ENCODE data around the gene COG6. TPM values are rescaled to one million over a fixed set of nuclear protein-coding genes. Genes with fewer than 3 reads are reported as not detected.

The COG6 gene
- total and polyA plus RNA-seq, 10 of the 15 experiments (the other 5 are each of a cell fraction or from before 2014, with no cell fraction given), result 4.5 to 29.8 (median 12.6) TPM

DNA sequence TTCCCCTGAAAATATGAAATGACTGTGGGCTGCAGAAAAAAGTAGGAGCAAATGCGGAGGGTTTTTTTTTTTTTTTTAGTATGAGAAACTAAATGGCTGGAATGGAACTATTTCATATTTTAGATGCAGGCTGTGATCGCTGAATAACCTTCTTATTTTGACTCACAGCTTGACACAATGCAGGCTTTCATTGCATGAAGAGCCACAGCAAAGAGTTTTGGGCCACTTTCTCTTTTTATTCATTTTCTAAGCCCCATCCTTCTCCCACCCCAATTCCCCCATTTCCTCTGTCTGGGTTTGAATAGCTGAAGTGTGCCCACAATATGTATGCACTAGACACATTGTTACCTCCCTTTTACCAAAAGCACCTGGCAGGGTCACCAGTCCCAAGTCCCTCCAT is 125.9 kb downstream of the COG6 start (continued):
- TF ChIP-seq RELB (IDR thresholded peaks at IDR 0.05; ENCODE audit: low read depth) (no peak), CHD1 (IDR thresholded peaks at IDR 0.05; ENCODE audit: low read depth, low read length) (no peak), NFYA (IDR thresholded peaks at IDR 0.05; ENCODE audit: borderline replicate concordance, low read depth, low read length) (no peak), BMI1 (IDR thresholded peaks at IDR 0.05; ENCODE audit: borderline replicate concordance) (no peak)
- TF ChIP-seq, protein P1, sequence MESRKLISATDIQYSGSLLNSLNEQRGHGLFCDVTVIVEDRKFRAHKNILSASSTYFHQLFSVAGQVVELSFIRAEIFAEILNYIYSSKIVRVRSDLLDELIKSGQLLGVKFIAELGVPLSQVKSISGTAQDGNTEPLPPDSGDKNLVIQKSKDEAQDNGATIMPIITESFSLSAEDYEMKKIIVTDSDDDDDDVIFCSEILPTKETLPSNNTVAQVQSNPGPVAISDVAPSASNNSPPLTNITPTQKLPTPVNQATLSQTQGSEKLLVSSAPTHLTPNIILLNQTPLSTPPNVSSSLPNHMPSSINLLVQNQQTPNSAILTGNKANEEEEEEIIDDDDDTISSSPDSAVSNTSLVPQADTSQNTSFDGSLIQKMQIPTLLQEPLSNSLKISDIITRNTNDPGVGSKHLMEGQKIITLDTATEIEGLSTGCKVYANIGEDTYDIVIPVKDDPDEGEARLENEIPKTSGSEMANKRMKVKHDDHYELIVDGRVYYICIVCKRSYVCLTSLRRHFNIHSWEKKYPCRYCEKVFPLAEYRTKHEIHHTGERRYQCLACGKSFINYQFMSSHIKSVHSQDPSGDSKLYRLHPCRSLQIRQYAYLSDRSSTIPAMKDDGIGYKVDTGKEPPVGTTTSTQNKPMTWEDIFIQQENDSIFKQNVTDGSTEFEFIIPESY (IDR thresholded peaks at IDR 0.05), result no peak
- TF ChIP-seq, protein P2, sequence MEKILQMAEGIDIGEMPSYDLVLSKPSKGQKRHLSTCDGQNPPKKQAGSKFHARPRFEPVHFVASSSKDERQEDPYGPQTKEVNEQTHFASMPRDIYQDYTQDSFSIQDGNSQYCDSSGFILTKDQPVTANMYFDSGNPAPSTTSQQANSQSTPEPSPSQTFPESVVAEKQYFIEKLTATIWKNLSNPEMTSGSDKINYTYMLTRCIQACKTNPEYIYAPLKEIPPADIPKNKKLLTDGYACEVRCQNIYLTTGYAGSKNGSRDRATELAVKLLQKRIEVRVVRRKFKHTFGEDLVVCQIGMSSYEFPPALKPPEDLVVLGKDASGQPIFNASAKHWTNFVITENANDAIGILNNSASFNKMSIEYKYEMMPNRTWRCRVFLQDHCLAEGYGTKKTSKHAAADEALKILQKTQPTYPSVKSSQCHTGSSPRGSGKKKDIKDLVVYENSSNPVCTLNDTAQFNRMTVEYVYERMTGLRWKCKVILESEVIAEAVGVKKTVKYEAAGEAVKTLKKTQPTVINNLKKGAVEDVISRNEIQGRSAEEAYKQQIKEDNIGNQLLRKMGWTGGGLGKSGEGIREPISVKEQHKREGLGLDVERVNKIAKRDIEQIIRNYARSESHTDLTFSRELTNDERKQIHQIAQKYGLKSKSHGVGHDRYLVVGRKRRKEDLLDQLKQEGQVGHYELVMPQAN (conservative IDR thresholded peaks at IDR 0.05), result no peak

GRCh38 chr13:39783051-39783450 is 127.6 kb downstream of the COG6 start:
- no TSS peak for BruUV-seq (replicated peaks)
- intact Hi-C loops (cut with micrococcal nuclease; ENCODE audit: unreplicated experiment) (loop anchor here (10.0 kb wide), 1 partner anchor 992 kb away; the partner anchor contains the start of gene MRPS31), in situ Hi-C loops (cut with MboI) (no loop called here)
- SMC1A ChIA-PET (ENCODE audit: uncharacterized antibody, unreplicated experiment), result interaction anchor here (1.0 to 1.8 kb wide), 3 partner anchors 9 to 62 kb away, joined by 3 to 5 read pairs (median 4); no protein-coding TSS in a partner anchor
- Histone ChIP-seq H3K27me3 (replicated peaks in 1 of 2; ENCODE audit: control insufficient read depth in 2 of 2, insufficient read depth in 2 of 2, low read length in 1 of 2) (no peaks in the 10 kb centered on the region), H3K27ac (ENCODE audit: control insufficient read depth, insufficient read depth) (no peak overlapping the region), H3K4me1 (ENCODE audit: control insufficient read depth, insufficient read depth, low read length) (no peaks in the 10 kb centered on the region), H3K4me2 (ENCODE audit: control insufficient read depth, insufficient read depth) (no peak overlapping the region), H3K9me3 (replicated peaks; ENCODE audit: control insufficient read depth, insufficient read depth, low read length) (no peaks in the 10 kb centered on the region; the same call in 2 of the 3 replicates), H3K79me2 (ENCODE audit: control insufficient read depth, insufficient read depth, low read length) (no peaks in the 10 kb centered on the region), H3K36me3 (ENCODE audit: control insufficient read depth in 2 of 2, insufficient read depth in 2 of 2, low read length in 1 of 2) (no peaks in the 10 kb centered on the region), H3K4me3 (no peak overlapping the region), H3K9ac (ENCODE audit: control insufficient read depth, insufficient read depth, low read length) (no peak overlapping the region), H2AFZ (ENCODE audit: control insufficient read depth, low read depth, low read length) (no peak overlapping the region), H4K20me1 (ENCODE audit: control insufficient read depth, insufficient read depth) (no peaks in the 10 kb centered on the region)
- TF ChIP-seq IKZF1 (conservative IDR thresholded peaks at IDR 0.05), result no peak
- no peak for TF ChIP-seq RCOR1 (conservative IDR thresholded peaks at IDR 0.05; ENCODE audit: low read depth, low read length)
- TF ChIP-seq ZNF622 (IDR thresholded peaks at IDR 0.05), result no peak
- no peak for ATAC-seq
- CTCF ChIA-PET, result interaction anchor here (1.2 to 2.3 kb wide), 2 partner anchors 9 to 899 kb away, joined by 3 to 8 read pairs; no protein-coding TSS in a partner anchor
- RAD21 ChIA-PET (ENCODE audit: unreplicated experiment), result interaction anchor here (2.1 kb wide), 1 partner anchor 100 kb away, joined by 5 read pairs; no protein-coding TSS in a partner anchor
- POLR2A ChIA-PET, result no interaction called here
- no peak for FAIRE-seq
- DNase-seq (ENCODE audit: low read depth, low spot score), result no peak
- WGBS (ENCODE audit: insufficient coverage, insufficient replicate concordance, low lambda C conversion rate, missing lambda C conversion rate), result 33% methylated on average over 1 of the region's 1 CpG

Data from GM12878 (cell line).